Ovary (tissue), 9 donors: ENCODE results near the gene GALNT16. TPM values are rescaled to one million over a fixed set of nuclear protein-coding genes. Genes with fewer than 3 reads are reported as not detected.

Experiments
- DNase-seq, 5 donors: peaks; one replicate each; pipeline ENCODE4 v3.0.0-alpha.2; 2019 to 2020
- H3K27ac ChIP-seq, 2 donors: fragments of 200-600 bp; one replicate each; pipeline versions ENCODE4 v1.5.1 to v1.8.0; 2019 to 2022
- H3K27me3 ChIP-seq: fragments of 200-600 bp; one replicate; pipeline ENCODE4 v1.8.0; 2022
- H3K36me3 ChIP-seq: fragments of 200-600 bp; sonication (generic); one replicate; pipeline ENCODE4 v1.5.1; 2019
- H3K4me1 ChIP-seq: one replicate; pipeline ENCODE4 v1.8.1; 2013; ENCODE audit warnings: mild to moderate bottlenecking, moderate library complexity; ENCODE audit not compliant: insufficient read depth
- H3K4me3 ChIP-seq: fragments of 200-600 bp; sonication (generic); one replicate; pipeline ENCODE4 v1.5.1; 2017
- H3K9me3 ChIP-seq, 2 donors: fragments of 200-600 bp in 1 of 2; sonication (generic) in 1 of 2; one replicate each; pipeline versions ENCODE4 v1.5.1 to v1.8.1; 2013 to 2019; ENCODE audit warnings: mild to moderate bottlenecking in 1 of 2, moderate library complexity in 1 of 2
- EP300 ChIP-seq: sonication (generic); formaldehyde crosslinking; IDR thresholded peaks from one replicate; pipeline ENCODE4 v1.6.1; 2017; ENCODE audit warnings: antibody characterized with exemption
- POLR2A ChIP-seq: fragments of 450-650 bp; IDR thresholded peaks from one replicate; pipeline ENCODE4 v1.6.1; 2017; ENCODE audit warnings: antibody characterized with exemption, mild to moderate bottlenecking, moderate library complexity
- WGBS, 3 donors: extraction: QIAGEN DNeasy Blood & Tissue Kit in 1 of 3; methylation state at CpG; one replicate each; pipeline versions ENCODE4 v1.1.5 to v1.1.7; 2013 to 2017; 5-methylcytosine and 5-hydroxymethylcytosine counted together
- intact Hi-C, 4 donors: fragments of 100-400 bp; cut with DNase I; formaldehyde crosslinking; loops; one replicate each; pipeline versions ENCODE4 v1.11.0 to v1.15.1; 2022 to 2023
- polyA plus RNA-seq, 2 donors: library from polyadenylated mRNA; stranded (reverse); fragments of 200-250 nt in 1 of 2; fragments of 350-450 nt in 1 of 2; fragmentation: Illumina TruSeq in 1 of 2; extraction: RNeasy Lipid Tissue Mini Kit (QIAGEN cat#74804) in 1 of 2; gene quantifications; one replicate each; pipeline ENCODE4 v1.2.3, GENCODE V29; 2013 to 2014
- total RNA-seq, 7 donors: library from RNA; depleted of rRNA in 2 of 7; stranded (reverse); fragments of >200 nt in 2 of 7; fragmentation: NEBNext Ultra II Directional in 3 of 7; extraction: Animal tissue kit (Norgen Biotek cat#: 25700) in 3 of 7; gene quantifications; one replicate each; pipeline versions ENCODE4 v1.1.0 to v1.2.4, GENCODE V29; 2016 to 2023
- TF ChIP-seq, protein P1 (sequence below), 3 donors: fragments of 450-650 bp in 2 of 3; fragments of 200-600 bp in 1 of 3; IDR thresholded peaks; one replicate each; pipeline versions ENCODE4 v1.5.1 to v1.8.0; 2016 to 2022; ENCODE audit warnings: antibody characterized with exemption in 3 of 3, mild to moderate bottlenecking in 1 of 3
- donor health status: DM: no; HTN: no; CAD: no; lungs with moderate emphysema.
- donor health status: DM: no; HTN: no; CAD: no.
- donor health status: Bipolar disorder and iron deficiency.
- donor health status: DM: yes; HTN: yes; CAD: no.
- donor health status: DM: no; HTN: no; CAD: no.
- donor health status: DM: yes; HTN: yes; CAD: no.

GALNT16 gene
- total and polyA plus RNA-seq, 9 donors: 0.36 to 5.3 (median 2.0) TPM

GRCh38 chr14:69334576-69334975 is 74.6 kb downstream of the GALNT16 start:
- no peak overlapping the region for H3K27ac ChIP-seq
- no peaks in the 10 kb centered on the region for H3K4me1 ChIP-seq

DNA sequence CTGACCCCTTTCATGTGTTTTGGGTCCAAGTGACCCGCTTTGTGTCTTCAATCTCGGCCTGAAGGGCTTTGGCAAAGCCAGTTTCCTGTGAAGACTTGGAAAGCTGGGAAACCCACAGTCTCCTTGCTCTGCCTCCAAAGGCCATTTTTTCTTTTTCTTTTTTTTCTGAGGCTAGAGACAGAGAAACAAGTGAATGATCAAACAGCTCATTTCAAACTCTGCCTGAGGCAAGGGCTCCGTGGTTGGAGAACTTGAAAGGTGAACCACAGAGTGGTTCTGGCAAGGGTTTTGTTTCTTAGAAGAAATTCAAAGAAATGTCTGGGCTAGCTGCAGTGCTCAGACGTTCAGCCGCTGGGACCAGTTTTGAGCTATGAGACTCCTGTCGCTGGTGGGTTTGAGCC is 75.4 kb downstream of the GALNT16 start:
- Histone ChIP-seq H3K9me3 (no peaks in the 10 kb centered on the region), H3K4me1 (no peaks in the 10 kb centered on the region), H3K4me3 (no peak overlapping the region), H3K36me3 (no peaks in the 10 kb centered on the region), H3K27ac (no peak overlapping the region), H3K27me3 (no peaks in the 10 kb centered on the region)
- WGBS, 3 donors: 40 to 48% (median 47%) methylated on average over 6 of the region's 6 CpGs
- intact Hi-C loops: no loop called here
- TF ChIP-seq, protein P1, sequence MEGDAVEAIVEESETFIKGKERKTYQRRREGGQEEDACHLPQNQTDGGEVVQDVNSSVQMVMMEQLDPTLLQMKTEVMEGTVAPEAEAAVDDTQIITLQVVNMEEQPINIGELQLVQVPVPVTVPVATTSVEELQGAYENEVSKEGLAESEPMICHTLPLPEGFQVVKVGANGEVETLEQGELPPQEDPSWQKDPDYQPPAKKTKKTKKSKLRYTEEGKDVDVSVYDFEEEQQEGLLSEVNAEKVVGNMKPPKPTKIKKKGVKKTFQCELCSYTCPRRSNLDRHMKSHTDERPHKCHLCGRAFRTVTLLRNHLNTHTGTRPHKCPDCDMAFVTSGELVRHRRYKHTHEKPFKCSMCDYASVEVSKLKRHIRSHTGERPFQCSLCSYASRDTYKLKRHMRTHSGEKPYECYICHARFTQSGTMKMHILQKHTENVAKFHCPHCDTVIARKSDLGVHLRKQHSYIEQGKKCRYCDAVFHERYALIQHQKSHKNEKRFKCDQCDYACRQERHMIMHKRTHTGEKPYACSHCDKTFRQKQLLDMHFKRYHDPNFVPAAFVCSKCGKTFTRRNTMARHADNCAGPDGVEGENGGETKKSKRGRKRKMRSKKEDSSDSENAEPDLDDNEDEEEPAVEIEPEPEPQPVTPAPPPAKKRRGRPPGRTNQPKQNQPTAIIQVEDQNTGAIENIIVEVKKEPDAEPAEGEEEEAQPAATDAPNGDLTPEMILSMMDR (IDR thresholded peaks at IDR 0.05): no peak
- TF ChIP-seq POLR2A (no peak), EP300 (no peak)
- no peak for DNase-seq

More at GRCh38 chr14:69334576-69334975, 74.6 kb downstream of the GALNT16 start:
- intact Hi-C loops: no loop called here
- Histone ChIP-seq H3K27me3 (no peaks in the 10 kb centered on the region), H3K36me3 (no peaks in the 10 kb centered on the region), H3K4me3 (no peak overlapping the region), H3K9me3 (no peaks in the 10 kb centered on the region)
- WGBS, 3 donors: 85 to 93% (median 85%) methylated on average over 6 of the region's 6 CpGs
- DNase-seq: no peak
- TF ChIP-seq, protein P1 (IDR thresholded peaks at IDR 0.05): no peak
- no peak for TF ChIP-seq EP300
- TF ChIP-seq POLR2A: no peak

DNA sequence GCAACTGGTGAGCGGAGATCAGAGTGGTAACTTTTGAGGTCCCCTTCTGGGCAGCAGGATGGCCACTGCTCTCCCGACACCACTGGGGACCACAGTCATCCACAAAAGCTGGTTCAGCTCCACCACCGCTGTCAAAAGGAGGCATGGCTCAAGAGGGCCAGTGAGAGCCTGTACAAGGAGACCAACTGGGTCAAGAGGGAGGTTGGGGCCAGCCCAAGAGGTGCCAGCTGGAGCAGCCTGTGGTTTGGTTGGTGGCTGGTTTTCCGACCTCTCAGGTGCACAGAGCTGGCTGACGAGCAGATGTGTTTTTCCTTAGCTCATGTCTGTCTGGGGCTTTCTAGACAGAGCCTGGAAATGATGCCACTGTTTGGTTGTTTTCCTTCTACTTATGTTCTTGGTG is 78.0 kb downstream of the GALNT16 start:
- Histone ChIP-seq H3K27me3 (no peaks in the 10 kb centered on the region), H3K4me3 (no peak overlapping the region), H3K36me3 (no peaks in the 10 kb centered on the region), H3K4me1 (no peaks in the 10 kb centered on the region), H3K27ac (no peak overlapping the region), H3K9me3 (no peaks in the 10 kb centered on the region)
- TF ChIP-seq, protein P1 (IDR thresholded peaks at IDR 0.05): no peak
- TF ChIP-seq EP300 (no peak), POLR2A (no peak)
- 92 to 94% (median 94%) methylated on average over 5 of the region's 5 CpGs for WGBS, 3 donors
- intact Hi-C loops: no loop called here
- DNase-seq: no peak

GRCh38 chr14:69339426-69339825 is 79.5 kb downstream of the GALNT16 start:
- DNase-seq: no peak
- no peaks in the 10 kb centered on the region for H3K4me1 ChIP-seq
- H3K36me3 ChIP-seq: no peaks in the 10 kb centered on the region
- H3K4me3 ChIP-seq: no peak overlapping the region
- intact Hi-C loops: no loop called here
- no peaks in the 10 kb centered on the region for H3K9me3 ChIP-seq
- WGBS, 3 donors: 95 to 99% (median 97%) methylated on average over 13 of the region's 13 CpGs
- H3K27ac ChIP-seq: no peak overlapping the region
- H3K27me3 ChIP-seq: no peaks in the 10 kb centered on the region
- TF ChIP-seq, protein P1 (IDR thresholded peaks at IDR 0.05): no peak
- TF ChIP-seq POLR2A: no peak
- no peak for TF ChIP-seq EP300
